Activated CD4-positive, alpha-beta T cell treated with anti-CD3 and anti-CD28 coated beads for 1 hour (primary cell): Measurements from ENCODE around the gene RIOK2.
"Not testable (repeated sequence)": the region's sequence is repeated elsewhere in the genome, so short reads cannot be mapped to it uniquely, and the experiment has no call there.

ENCODE experiments used
- DNase-seq: peaks from one replicate; pipeline ENCODE4 v3.0.0-alpha.2; 2020

The RIOK2 gene

GRCh38 chr5:97165726-97166125 lies 17.3 kb downstream of the RIOK2 start:
- no peak for DNase-seq

- no peak for DNase-seq
Measured at GRCh38 chr5:97164846-97165245, 18.2 kb downstream of the RIOK2 start.

- DNase-seq: no peak
Measured at GRCh38 chr5:97163790-97164285, 19.2 kb downstream of the RIOK2 start.

- DNase-seq: no peak
Measured at GRCh38 chr5:97163360-97163764, 19.7 kb downstream of the RIOK2 start.

- no peak for DNase-seq
Measured at GRCh38 chr5:97162045-97162444, 21.0 kb downstream of the RIOK2 start.

- no peak for DNase-seq
Measured at GRCh38 chr5:97157689-97158088, 25.4 kb downstream of the RIOK2 start.

GRCh38 chr5:97151370-97151769 lies 31.7 kb downstream of the RIOK2 start:
- no peak for DNase-seq

- DNase-seq: no peak
Measured at GRCh38 chr5:97150401-97150800, 32.6 kb downstream of the RIOK2 start.

GRCh38 chr5:97149709-97150108 lies 33.3 kb downstream of the RIOK2 start:
- no peak for DNase-seq

- no peak for DNase-seq
Measured at GRCh38 chr5:97148288-97148687, 34.8 kb downstream of the RIOK2 start.

- DNase-seq: no peak
Measured at GRCh38 chr5:97143704-97144103, 39.3 kb downstream of the RIOK2 start.

GRCh38 chr5:97142521-97143254 lies 40.4 kb downstream of the RIOK2 start, which contains the start of gene LIX1:
LIX1 (minus strand) TSS chr5:97142611; CDS start chr5:97142576, 35 bp downstream.
- no peak for DNase-seq

GRCh38 chr5:97141539-97141938 lies 41.5 kb downstream of the RIOK2 start:
- DNase-seq: no peak

GRCh38 chr5:97141031-97141430 lies 42.0 kb downstream of the RIOK2 start:
- no peak for DNase-seq

- not testable (repeated sequence) for DNase-seq
Measured at GRCh38 chr5:97140250-97140649, 42.8 kb downstream of the RIOK2 start.

- DNase-seq: no peak
Measured at GRCh38 chr5:97136475-97136874, 46.6 kb downstream of the RIOK2 start.

- no peak for DNase-seq
Measured at GRCh38 chr5:97135868-97136267, 47.2 kb downstream of the RIOK2 start.

GRCh38 chr5:97134634-97135033 lies 48.4 kb downstream of the RIOK2 start:
- DNase-seq: no peak

- no peak for DNase-seq
Measured at GRCh38 chr5:97133101-97133500, 49.9 kb downstream of the RIOK2 start.

GRCh38 chr5:97131921-97132320 lies 51.1 kb downstream of the RIOK2 start:
- no peak for DNase-seq

- DNase-seq: no peak
Measured at GRCh38 chr5:97131139-97131710, 51.8 kb downstream of the RIOK2 start.

- DNase-seq: no peak
Measured at GRCh38 chr5:97127727-97128126, 55.3 kb downstream of the RIOK2 start.

GRCh38 chr5:97125125-97125683 lies 57.8 kb downstream of the RIOK2 start:
- DNase-seq: no peak

- no peak for DNase-seq
Measured at GRCh38 chr5:97124335-97124734, 58.7 kb downstream of the RIOK2 start.
